GM23338 (cell line): ENCODE measurements around the gene HHATL. TPM values are rescaled to one million over a fixed set of nuclear protein-coding genes. Genes with fewer than 3 reads are reported as not detected.

Source experiments
- ATAC-seq: fragments of 200-7000 bp; cut with Tn5 transposase; 3 replicates; pipeline ENCODE4 v1.9.1; 2020
- DNase-seq: peaks from one replicate; pipeline ENCODE4 v3.0.0-alpha.2; 2015; ENCODE audit warnings: low spot score
- H2AFZ ChIP-seq: fragments of 200-600 bp; sonication (generic); 2 replicates; pipeline ENCODE4 v1.8.0; 2016; ENCODE audit warnings: antibody characterized with exemption, mild to moderate bottlenecking, moderate library complexity
- H3F3A ChIP-seq: fragments of 200-600 bp; sonication (generic); replicated peaks from 2 replicates; pipeline ENCODE4 v1.8.0; 2017; ENCODE audit warnings: antibody characterized with exemption, mixed run types, low read depth
- H3K27ac ChIP-seq: fragments of 200-600 bp; sonication (generic); 2 replicates; pipeline ENCODE4 v1.6.1; 2016; ENCODE audit warnings: low read depth
- H3K27me3 ChIP-seq: fragments of 200-600 bp; sonication (generic); 2 replicates; pipeline ENCODE4 v1.8.0; 2016; ENCODE audit warnings: mild to moderate bottlenecking, mixed run types, moderate library complexity; ENCODE audit not compliant: insufficient read depth
- H3K36me3 ChIP-seq: fragments of 200-600 bp; sonication (generic); 2 replicates; pipeline ENCODE4 v1.8.0; 2016; ENCODE audit warnings: mild to moderate bottlenecking; ENCODE audit not compliant: insufficient read depth
- H3K4me1 ChIP-seq: fragments of 200-600 bp; sonication (generic); 2 replicates; pipeline ENCODE4 v1.8.0; 2016; ENCODE audit warnings: mild to moderate bottlenecking, moderate library complexity; ENCODE audit not compliant: insufficient read depth
- H3K4me2 ChIP-seq: fragments of 200-600 bp; sonication (generic); 2 replicates; pipeline ENCODE4 v1.7.1; 2017; ENCODE audit warnings: mixed run types
- H3K4me3 ChIP-seq: fragments of 200-600 bp; sonication (generic); 2 replicates; pipeline ENCODE4 v1.6.1; 2016; ENCODE audit warnings: mixed run types
- H3K79me2 ChIP-seq: fragments of 200-600 bp; sonication (generic); replicated peaks from 2 replicates; pipeline ENCODE4 v1.8.0; 2017; ENCODE audit warnings: mild to moderate bottlenecking; ENCODE audit not compliant: insufficient read depth
- H3K9me2 ChIP-seq: fragments of 200-600 bp; sonication (generic); 2 replicates; pipeline ENCODE4 v1.8.0; 2017; ENCODE audit not compliant: insufficient read depth
- H4K20me1 ChIP-seq: fragments of 200-600 bp; sonication (generic); replicated peaks from 2 replicates; pipeline ENCODE4 v1.8.0; 2017; ENCODE audit warnings: mild to moderate bottlenecking; ENCODE audit not compliant: insufficient read depth
- H3K27ac Mint-ChIP-seq: 2 replicates; pipeline ENCODE4 v1.8.0; 2020; ENCODE audit warnings: inconsistent platforms, mild to moderate bottlenecking, moderate library complexity, mixed read lengths
- H3K27me3 Mint-ChIP-seq: 3 replicates; pipeline ENCODE4 v1.8.0; 2022; ENCODE audit warnings: low read depth, mild to moderate bottlenecking, moderate library complexity, mixed read lengths, inconsistent platforms; ENCODE audit not compliant: insufficient read depth, poor library complexity
- H3K36me3 Mint-ChIP-seq: 3 replicates; pipeline ENCODE4 v1.8.0; 2021; ENCODE audit warnings: low read depth, mild to moderate bottlenecking, inconsistent platforms, moderate library complexity, mixed read lengths
- H3K4me1 Mint-ChIP-seq: 3 replicates; pipeline ENCODE4 v1.8.0; 2020; ENCODE audit warnings: mild to moderate bottlenecking, inconsistent platforms, mixed read lengths
- H3K4me3 Mint-ChIP-seq: 3 replicates; pipeline ENCODE4 v1.8.0; 2021; ENCODE audit warnings: moderate library complexity, mild to moderate bottlenecking, inconsistent platforms, mixed read lengths
- H3K9me3 Mint-ChIP-seq: 3 replicates; pipeline ENCODE4 v1.8.0; 2020; ENCODE audit warnings: moderate library complexity, mild to moderate bottlenecking, inconsistent platforms, mixed read lengths
- CREB1 ChIP-seq: fragments of 250-450 bp; sonication (Bioruptor Pico); IDR thresholded peaks from 2 replicates; pipeline ENCODE4 v1.5.0; 2020; ENCODE audit warnings: low read depth, mild to moderate bottlenecking, moderate library complexity
- EZH2 ChIP-seq: fragments of 200-600 bp; sonication (generic); IDR thresholded peaks from one replicate; pipeline ENCODE4 v1.8.0; 2017; ENCODE audit warnings: antibody characterized with exemption, mild to moderate bottlenecking, low read depth; ENCODE audit not compliant: unreplicated experiment
- EZH2phosphoT487 ChIP-seq: fragments of 200-600 bp; sonication (generic); IDR thresholded peaks from one replicate; pipeline ENCODE4 v1.8.1; 2018; ENCODE audit warnings: antibody characterized with exemption; ENCODE audit not compliant: unreplicated experiment
- JUNB ChIP-seq: IDR thresholded peaks from one replicate; pipeline ENCODE4 v1.6.1; 2016; ENCODE audit warnings: antibody characterized with exemption; ENCODE audit not compliant: unreplicated experiment
- NANOG ChIP-seq: IDR thresholded peaks from 2 replicates; pipeline ENCODE4 v1.6.1; 2016; ENCODE audit warnings: antibody characterized with exemption, borderline replicate concordance
- POLR2AphosphoS5 ChIP-seq: IDR thresholded peaks from 2 replicates; pipeline ENCODE4 v1.6.1; 2016; ENCODE audit warnings: antibody characterized with exemption, low read depth
- STAT1 ChIP-seq: IDR thresholded peaks from one replicate; pipeline ENCODE4 v1.6.1; 2016; ENCODE audit warnings: antibody characterized with exemption; ENCODE audit not compliant: unreplicated experiment
- ZNF114 ChIP-seq: fragments of 250-450 bp; sonication (Bioruptor Pico); IDR thresholded peaks from 2 replicates; pipeline ENCODE4 v1.5.0; 2020; ENCODE audit warnings: mild to moderate bottlenecking, moderate library complexity
- ZNF331 ChIP-seq: fragments of 250-450 bp; sonication (Bioruptor Pico); IDR thresholded peaks from 2 replicates; pipeline ENCODE4 v1.5.0; 2020; ENCODE audit warnings: low read depth, mild to moderate bottlenecking, moderate library complexity
- polyA plus RNA-seq: library from polyadenylated mRNA; unstranded; fragments of >200 nt; fragmentation: Nextera tagmentation; extraction: Ambion mirVana; gene quantifications from 2 replicates; pipeline ENCODE4 v1.2.1, GENCODE V29; 2016
- total RNA-seq: library from RNA; depleted of rRNA; stranded (reverse); fragments of >200 nt; shearing (Covaris generic); gene quantifications from 2 replicates; pipeline ENCODE4 v1.2.3, GENCODE V29; 2014
- TF ChIP-seq, protein P1 (sequence below), 2 experiments: fragments of 200-600 bp in 1 of 2; sonication (generic) in 1 of 2; conservative IDR thresholded peaks; 2 replicates each; pipeline versions ENCODE4 v1.5.1 to v1.6.1; 2016 to 2017; ENCODE audit warnings: antibody characterized with exemption in 2 of 2, low read depth in 2 of 2, mild to moderate bottlenecking in 2 of 2, moderate library complexity in 1 of 2
- TF ChIP-seq, protein P2 (sequence below): IDR thresholded peaks from 2 replicates; pipeline ENCODE4 v1.6.1; 2016; ENCODE audit warnings: antibody characterized with exemption
- TF ChIP-seq, protein P3 (sequence below): fragments of 250-450 bp; sonication (Bioruptor Pico); IDR thresholded peaks from 2 replicates; pipeline ENCODE4 v1.5.0; 2020; ENCODE audit warnings: mild to moderate bottlenecking, moderate library complexity
- TF ChIP-seq, protein P4 (sequence below): IDR thresholded peaks from one replicate; pipeline ENCODE4 v1.6.1; 2018; ENCODE audit warnings: antibody characterized with exemption; ENCODE audit not compliant: unreplicated experiment

Gene HHATL
- total and polyA plus RNA-seq, 2 experiments from 2014 or later, result not detected

DNA sequence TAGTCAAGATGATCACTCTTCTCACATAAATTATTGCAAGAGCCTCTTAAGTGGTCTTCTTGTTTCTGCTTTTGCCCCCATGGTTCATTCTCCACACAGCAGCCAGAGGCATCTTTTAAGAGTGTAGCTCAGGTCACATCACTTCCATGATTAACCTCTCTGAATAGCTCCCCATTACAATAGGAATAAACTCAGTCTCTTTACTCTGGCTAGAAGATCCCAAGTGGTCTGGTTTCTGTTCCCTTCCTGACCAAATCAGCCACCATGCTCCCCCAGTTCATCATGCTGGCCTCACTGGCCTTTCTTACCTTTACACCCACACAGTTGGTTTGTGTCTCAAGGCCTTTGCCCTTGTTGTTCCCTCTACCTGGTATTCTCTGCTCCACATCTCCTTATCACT is 8.2 kb downstream of the HHATL start:
- no peak for DNase-seq
- Histone ChIP-seq H3K4me2 (no peak overlapping the region), H3F3A (no peaks in the 10 kb centered on the region), H3K9me2 (no peaks in the 10 kb centered on the region), H3K4me3 (no peak overlapping the region), H2AFZ (no peak overlapping the region), H3K36me3 (no peaks in the 10 kb centered on the region), H3K4me1 (no peaks in the 10 kb centered on the region), H3K27ac (no peak overlapping the region), H4K20me1 (no peaks in the 10 kb centered on the region), H3K79me2 (no peaks in the 10 kb centered on the region), H3K27me3 (no peaks in the 10 kb centered on the region)
- Mint-ChIP-seq H3K27me3 (peaks cover 6% of the 10 kb centered on the region), H3K36me3 (no peaks in the 10 kb centered on the region), H3K27ac (no peak overlapping the region), H3K4me1 (peaks cover 8% of the 10 kb centered on the region), H3K4me3 (no peak overlapping the region), H3K9me3 (no peaks in the 10 kb centered on the region)
- TF ChIP-seq, protein P1, sequence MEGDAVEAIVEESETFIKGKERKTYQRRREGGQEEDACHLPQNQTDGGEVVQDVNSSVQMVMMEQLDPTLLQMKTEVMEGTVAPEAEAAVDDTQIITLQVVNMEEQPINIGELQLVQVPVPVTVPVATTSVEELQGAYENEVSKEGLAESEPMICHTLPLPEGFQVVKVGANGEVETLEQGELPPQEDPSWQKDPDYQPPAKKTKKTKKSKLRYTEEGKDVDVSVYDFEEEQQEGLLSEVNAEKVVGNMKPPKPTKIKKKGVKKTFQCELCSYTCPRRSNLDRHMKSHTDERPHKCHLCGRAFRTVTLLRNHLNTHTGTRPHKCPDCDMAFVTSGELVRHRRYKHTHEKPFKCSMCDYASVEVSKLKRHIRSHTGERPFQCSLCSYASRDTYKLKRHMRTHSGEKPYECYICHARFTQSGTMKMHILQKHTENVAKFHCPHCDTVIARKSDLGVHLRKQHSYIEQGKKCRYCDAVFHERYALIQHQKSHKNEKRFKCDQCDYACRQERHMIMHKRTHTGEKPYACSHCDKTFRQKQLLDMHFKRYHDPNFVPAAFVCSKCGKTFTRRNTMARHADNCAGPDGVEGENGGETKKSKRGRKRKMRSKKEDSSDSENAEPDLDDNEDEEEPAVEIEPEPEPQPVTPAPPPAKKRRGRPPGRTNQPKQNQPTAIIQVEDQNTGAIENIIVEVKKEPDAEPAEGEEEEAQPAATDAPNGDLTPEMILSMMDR (conservative IDR thresholded peaks at IDR 0.05; ENCODE audit: low read depth in 2 of 2), result no peak
- TF ChIP-seq ZNF331 (CRISPR knock-in tag) (no peak), EZH2phosphoT487 (no peak), ZNF114 (CRISPR knock-in tag) (no peak), STAT1 (no peak), EZH2 (no peak), POLR2AphosphoS5 (no peak), JUNB (no peak), NANOG (no peak), CREB1 (CRISPR knock-in tag) (no peak)
- TF ChIP-seq, protein P2, sequence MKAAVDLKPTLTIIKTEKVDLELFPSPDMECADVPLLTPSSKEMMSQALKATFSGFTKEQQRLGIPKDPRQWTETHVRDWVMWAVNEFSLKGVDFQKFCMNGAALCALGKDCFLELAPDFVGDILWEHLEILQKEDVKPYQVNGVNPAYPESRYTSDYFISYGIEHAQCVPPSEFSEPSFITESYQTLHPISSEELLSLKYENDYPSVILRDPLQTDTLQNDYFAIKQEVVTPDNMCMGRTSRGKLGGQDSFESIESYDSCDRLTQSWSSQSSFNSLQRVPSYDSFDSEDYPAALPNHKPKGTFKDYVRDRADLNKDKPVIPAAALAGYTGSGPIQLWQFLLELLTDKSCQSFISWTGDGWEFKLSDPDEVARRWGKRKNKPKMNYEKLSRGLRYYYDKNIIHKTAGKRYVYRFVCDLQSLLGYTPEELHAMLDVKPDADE, result no peak
- TF ChIP-seq, protein P3, sequence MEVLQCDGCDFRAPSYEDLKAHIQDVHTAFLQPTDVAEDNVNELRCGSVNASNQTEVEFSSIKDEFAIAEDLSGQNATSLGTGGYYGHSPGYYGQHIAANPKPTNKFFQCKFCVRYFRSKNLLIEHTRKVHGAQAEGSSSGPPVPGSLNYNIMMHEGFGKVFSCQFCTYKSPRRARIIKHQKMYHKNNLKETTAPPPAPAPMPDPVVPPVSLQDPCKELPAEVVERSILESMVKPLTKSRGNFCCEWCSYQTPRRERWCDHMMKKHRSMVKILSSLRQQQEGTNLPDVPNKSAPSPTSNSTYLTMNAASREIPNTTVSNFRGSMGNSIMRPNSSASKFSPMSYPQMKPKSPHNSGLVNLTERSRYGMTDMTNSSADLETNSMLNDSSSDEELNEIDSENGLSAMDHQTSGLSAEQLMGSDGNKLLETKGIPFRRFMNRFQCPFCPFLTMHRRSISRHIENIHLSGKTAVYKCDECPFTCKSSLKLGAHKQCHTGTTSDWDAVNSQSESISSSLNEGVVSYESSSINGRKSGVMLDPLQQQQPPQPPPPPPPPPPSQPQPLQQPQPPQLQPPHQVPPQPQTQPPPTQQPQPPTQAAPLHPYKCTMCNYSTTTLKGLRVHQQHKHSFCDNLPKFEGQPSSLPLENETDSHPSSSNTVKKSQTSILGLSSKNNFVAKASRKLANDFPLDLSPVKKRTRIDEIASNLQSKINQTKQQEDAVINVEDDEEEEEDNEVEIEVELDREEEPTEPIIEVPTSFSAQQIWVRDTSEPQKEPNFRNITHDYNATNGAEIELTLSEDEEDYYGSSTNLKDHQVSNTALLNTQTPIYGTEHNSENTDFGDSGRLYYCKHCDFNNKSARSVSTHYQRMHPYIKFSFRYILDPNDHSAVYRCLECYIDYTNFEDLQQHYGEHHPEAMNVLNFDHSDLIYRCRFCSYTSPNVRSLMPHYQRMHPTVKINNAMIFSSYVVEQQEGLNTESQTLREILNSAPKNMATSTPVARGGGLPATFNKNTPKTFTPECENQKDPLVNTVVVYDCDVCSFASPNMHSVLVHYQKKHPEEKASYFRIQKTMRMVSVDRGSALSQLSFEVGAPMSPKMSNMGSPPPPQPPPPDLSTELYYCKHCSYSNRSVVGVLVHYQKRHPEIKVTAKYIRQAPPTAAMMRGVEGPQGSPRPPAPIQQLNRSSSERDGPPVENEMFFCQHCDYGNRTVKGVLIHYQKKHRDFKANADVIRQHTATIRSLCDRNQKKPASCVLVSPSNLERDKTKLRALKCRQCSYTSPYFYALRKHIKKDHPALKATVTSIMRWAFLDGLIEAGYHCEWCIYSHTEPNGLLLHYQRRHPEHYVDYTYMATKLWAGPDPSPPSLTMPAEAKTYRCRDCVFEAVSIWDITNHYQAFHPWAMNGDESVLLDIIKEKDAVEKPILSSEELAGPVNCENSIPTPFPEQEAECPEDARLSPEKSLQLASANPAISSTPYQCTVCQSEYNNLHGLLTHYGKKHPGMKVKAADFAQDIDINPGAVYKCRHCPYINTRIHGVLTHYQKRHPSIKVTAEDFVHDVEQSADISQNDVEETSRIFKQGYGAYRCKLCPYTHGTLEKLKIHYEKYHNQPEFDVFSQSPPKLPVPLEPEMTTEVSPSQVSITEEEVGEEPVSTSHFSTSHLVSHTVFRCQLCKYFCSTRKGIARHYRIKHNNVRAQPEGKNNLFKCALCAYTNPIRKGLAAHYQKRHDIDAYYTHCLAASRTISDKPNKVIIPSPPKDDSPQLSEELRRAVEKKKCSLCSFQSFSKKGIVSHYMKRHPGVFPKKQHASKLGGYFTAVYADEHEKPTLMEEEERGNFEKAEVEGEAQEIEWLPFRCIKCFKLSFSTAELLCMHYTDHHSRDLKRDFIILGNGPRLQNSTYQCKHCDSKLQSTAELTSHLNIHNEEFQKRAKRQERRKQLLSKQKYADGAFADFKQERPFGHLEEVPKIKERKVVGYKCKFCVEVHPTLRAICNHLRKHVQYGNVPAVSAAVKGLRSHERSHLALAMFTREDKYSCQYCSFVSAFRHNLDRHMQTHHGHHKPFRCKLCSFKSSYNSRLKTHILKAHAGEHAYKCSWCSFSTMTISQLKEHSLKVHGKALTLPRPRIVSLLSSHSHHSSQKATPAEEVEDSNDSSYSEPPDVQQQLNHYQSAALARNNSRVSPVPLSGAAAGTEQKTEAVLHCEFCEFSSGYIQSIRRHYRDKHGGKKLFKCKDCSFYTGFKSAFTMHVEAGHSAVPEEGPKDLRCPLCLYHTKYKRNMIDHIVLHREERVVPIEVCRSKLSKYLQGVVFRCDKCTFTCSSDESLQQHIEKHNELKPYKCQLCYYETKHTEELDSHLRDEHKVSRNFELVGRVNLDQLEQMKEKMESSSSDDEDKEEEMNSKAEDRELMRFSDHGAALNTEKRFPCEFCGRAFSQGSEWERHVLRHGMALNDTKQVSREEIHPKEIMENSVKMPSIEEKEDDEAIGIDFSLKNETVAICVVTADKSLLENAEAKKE (CRISPR knock-in tag), result no peak
- TF ChIP-seq, protein P4, sequence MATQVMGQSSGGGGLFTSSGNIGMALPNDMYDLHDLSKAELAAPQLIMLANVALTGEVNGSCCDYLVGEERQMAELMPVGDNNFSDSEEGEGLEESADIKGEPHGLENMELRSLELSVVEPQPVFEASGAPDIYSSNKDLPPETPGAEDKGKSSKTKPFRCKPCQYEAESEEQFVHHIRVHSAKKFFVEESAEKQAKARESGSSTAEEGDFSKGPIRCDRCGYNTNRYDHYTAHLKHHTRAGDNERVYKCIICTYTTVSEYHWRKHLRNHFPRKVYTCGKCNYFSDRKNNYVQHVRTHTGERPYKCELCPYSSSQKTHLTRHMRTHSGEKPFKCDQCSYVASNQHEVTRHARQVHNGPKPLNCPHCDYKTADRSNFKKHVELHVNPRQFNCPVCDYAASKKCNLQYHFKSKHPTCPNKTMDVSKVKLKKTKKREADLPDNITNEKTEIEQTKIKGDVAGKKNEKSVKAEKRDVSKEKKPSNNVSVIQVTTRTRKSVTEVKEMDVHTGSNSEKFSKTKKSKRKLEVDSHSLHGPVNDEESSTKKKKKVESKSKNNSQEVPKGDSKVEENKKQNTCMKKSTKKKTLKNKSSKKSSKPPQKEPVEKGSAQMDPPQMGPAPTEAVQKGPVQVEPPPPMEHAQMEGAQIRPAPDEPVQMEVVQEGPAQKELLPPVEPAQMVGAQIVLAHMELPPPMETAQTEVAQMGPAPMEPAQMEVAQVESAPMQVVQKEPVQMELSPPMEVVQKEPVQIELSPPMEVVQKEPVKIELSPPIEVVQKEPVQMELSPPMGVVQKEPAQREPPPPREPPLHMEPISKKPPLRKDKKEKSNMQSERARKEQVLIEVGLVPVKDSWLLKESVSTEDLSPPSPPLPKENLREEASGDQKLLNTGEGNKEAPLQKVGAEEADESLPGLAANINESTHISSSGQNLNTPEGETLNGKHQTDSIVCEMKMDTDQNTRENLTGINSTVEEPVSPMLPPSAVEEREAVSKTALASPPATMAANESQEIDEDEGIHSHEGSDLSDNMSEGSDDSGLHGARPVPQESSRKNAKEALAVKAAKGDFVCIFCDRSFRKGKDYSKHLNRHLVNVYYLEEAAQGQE, result no peak
- ATAC-seq, result no peak
